ENCODE data around the gene SYAP1.
A peak's percentile ranks its signal among the peaks of the same experiment; 100 is the strongest.

Gene SYAP1, protein sequence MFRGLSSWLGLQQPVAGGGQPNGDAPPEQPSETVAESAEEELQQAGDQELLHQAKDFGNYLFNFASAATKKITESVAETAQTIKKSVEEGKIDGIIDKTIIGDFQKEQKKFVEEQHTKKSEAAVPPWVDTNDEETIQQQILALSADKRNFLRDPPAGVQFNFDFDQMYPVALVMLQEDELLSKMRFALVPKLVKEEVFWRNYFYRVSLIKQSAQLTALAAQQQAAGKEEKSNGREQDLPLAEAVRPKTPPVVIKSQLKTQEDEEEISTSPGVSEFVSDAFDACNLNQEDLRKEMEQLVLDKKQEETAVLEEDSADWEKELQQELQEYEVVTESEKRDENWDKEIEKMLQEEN

DNA sequence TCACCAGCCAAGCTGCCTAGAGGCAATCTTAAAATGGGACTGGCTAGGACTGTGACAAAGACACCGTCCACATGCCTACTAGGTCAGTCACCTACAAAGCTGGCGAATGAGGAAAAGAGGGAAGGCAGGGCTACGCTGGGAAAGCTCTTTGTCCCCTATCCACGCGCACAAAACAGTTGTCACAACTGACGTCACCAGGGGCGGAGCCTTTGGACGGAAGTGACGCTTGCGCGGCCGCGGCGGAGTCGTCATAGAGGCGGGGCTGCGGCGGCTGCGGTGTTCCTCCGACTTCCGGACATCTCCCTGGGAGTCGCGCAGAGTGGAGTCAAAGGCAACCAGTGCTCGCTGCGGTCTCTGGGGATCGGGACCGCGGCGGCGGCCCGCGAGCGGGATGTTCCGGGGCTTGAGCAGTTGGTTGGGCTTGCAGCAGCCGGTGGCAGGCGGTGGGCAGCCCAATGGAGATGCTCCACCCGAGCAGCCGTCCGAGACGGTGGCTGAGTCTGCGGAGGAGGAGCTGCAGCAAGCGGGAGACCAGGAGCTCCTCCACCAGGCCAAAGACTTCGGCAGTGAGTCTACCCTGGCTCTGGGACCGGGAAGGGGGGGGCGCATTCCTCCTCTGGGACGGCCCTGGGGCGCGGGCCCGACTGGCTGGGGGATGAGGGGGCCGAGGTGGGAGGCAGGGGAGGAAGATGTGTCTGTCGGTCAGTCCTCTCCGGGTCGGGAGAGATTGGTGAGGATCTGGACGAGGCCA is at the start of gene SYAP1:
Gene SYAP1 (plus strand): TSS at position 279 of the 751 bp plus-strand sequence. CDS start 113 bp downstream, at position 392.
- TF ChIP-seq, protein P1, sequence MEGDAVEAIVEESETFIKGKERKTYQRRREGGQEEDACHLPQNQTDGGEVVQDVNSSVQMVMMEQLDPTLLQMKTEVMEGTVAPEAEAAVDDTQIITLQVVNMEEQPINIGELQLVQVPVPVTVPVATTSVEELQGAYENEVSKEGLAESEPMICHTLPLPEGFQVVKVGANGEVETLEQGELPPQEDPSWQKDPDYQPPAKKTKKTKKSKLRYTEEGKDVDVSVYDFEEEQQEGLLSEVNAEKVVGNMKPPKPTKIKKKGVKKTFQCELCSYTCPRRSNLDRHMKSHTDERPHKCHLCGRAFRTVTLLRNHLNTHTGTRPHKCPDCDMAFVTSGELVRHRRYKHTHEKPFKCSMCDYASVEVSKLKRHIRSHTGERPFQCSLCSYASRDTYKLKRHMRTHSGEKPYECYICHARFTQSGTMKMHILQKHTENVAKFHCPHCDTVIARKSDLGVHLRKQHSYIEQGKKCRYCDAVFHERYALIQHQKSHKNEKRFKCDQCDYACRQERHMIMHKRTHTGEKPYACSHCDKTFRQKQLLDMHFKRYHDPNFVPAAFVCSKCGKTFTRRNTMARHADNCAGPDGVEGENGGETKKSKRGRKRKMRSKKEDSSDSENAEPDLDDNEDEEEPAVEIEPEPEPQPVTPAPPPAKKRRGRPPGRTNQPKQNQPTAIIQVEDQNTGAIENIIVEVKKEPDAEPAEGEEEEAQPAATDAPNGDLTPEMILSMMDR (IDR thresholded peaks at IDR 0.05; ENCODE audit: insufficient read depth, low read length, poor library complexity, severe bottlenecking): no peak
- no peak for TF ChIP-seq EZH2phosphoT487 (conservative IDR thresholded peaks at IDR 0.05; ENCODE audit: low read length)
- Histone ChIP-seq H3K4me2 (ENCODE audit: low read depth, low read length, poor library complexity, severe bottlenecking) (peak within 1 kb of the TSS; percentile 98), H3K79me2 (ENCODE audit: insufficient read depth, low read length) (peaks cover 48% of the 10 kb centered on the region), H3K9me3 (ENCODE audit: insufficient read depth, low read length) (no peaks in the 10 kb centered on the region), H3K9ac (ENCODE audit: low read length) (peak within 1 kb of the TSS; percentile 91), H4K20me1 (ENCODE audit: low read depth, low read length) (no peaks in the 10 kb centered on the region), H3K36me3 (ENCODE audit: low read length) (no peaks in the 10 kb centered on the region), H3K27me3 (ENCODE audit: low read length) (no peaks in the 10 kb centered on the region), H3K4me3 (ENCODE audit: insufficient read depth, low read length, poor library complexity, severe bottlenecking) (peak within 1 kb of the TSS; percentile 91), H3F3A (ENCODE audit: insufficient read depth) (no peaks in the 10 kb centered on the region), H2AFZ (ENCODE audit: low read depth, low read length, severe bottlenecking) (peak within 1 kb of the TSS; percentile 61), H3K9me2 (replicated peaks; ENCODE audit: insufficient read depth, low read length) (no peaks in the 10 kb centered on the region), H3K27ac (ENCODE audit: low read depth, low read length) (peak within 1 kb of the TSS; percentile 44)

DNA sequence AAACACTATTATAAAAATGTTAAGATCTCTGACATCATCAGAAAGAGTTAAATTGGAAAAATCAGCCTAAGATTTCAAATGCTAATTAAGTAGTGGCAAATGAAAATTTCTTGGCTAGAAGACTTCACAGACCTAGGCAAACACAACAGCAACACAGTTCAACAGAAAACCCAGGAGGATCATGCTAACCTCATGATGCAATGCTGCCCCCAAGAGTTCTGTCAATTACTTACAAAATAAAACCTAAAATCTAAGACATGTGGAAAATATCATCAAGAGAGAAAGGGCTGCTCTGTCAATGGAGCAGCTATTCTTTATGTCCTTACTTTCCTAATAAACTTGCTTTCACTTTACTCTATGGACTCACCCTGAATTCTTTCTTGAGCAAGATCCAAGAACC is 48.4 kb upstream of the SYAP1 start:
- Histone ChIP-seq H3K36me3 (ENCODE audit: low read length) (no peaks in the 10 kb centered on the region), H3K9me2 (replicated peaks; ENCODE audit: insufficient read depth, low read length) (no peaks in the 10 kb centered on the region), H2AFZ (ENCODE audit: low read depth, low read length, severe bottlenecking) (no peak overlapping the region), H3K4me3 (ENCODE audit: insufficient read depth, low read length, poor library complexity, severe bottlenecking) (no peak overlapping the region), H3K4me2 (ENCODE audit: low read depth, low read length, poor library complexity, severe bottlenecking) (no peak overlapping the region), H3K27ac (ENCODE audit: low read depth, low read length) (no peak overlapping the region), H4K20me1 (ENCODE audit: low read depth, low read length) (no peaks in the 10 kb centered on the region), H3F3A (ENCODE audit: insufficient read depth) (no peaks in the 10 kb centered on the region), H3K27me3 (ENCODE audit: low read length) (no peaks in the 10 kb centered on the region), H3K9ac (ENCODE audit: low read length) (no peak overlapping the region), H3K79me2 (ENCODE audit: insufficient read depth, low read length) (no peaks in the 10 kb centered on the region), H3K9me3 (ENCODE audit: insufficient read depth, low read length) (no peaks in the 10 kb centered on the region)
- TF ChIP-seq, protein P1 (IDR thresholded peaks at IDR 0.05; ENCODE audit: insufficient read depth, low read length, poor library complexity, severe bottlenecking): no peak
- TF ChIP-seq EZH2phosphoT487 (conservative IDR thresholded peaks at IDR 0.05; ENCODE audit: low read length): no peak

DNA sequence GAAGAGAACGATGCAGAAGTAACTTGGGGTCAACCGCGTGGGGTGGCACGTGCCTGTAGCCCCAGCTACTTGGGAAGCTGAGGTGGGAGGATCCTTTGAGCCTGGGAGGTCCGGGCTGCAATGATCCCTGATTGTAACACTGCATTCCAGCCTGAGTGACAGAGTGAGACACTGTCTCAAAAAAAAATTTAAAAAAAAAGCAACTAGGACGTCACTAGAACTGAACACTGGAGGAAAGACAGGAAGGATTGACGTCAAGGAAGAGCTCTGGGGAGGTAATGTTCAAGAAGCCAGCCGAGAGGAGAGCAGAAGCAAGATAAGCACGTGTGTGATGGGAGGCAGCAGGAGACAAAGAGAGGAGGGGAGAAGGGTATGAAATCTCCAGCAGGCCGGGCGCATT is 40.7 kb upstream of the SYAP1 start:
- no peaks in the 10 kb centered on the region for H3K79me2 ChIP-seq (ENCODE audit: insufficient read depth, low read length)
- H2AFZ ChIP-seq (ENCODE audit: low read depth, low read length, severe bottlenecking): no peak overlapping the region
- no peak overlapping the region for H3K9ac ChIP-seq (ENCODE audit: low read length)
- H3K9me3 ChIP-seq (ENCODE audit: insufficient read depth, low read length): no peaks in the 10 kb centered on the region
- H3K4me2 ChIP-seq (ENCODE audit: low read depth, low read length, poor library complexity, severe bottlenecking): no peak overlapping the region
- no peaks in the 10 kb centered on the region for H3F3A ChIP-seq (ENCODE audit: insufficient read depth)
- H3K36me3 ChIP-seq (ENCODE audit: low read length): 0 out of 2 replicates have a peak, but pooled peaks cover 3% of the 10 kb centered on the region
- H3K4me3 ChIP-seq (ENCODE audit: insufficient read depth, low read length, poor library complexity, severe bottlenecking): no peak overlapping the region
- TF ChIP-seq, protein P1 (IDR thresholded peaks at IDR 0.05; ENCODE audit: insufficient read depth, low read length, poor library complexity, severe bottlenecking): no peak
- no peak for TF ChIP-seq EZH2phosphoT487 (conservative IDR thresholded peaks at IDR 0.05; ENCODE audit: low read length)
- H3K27me3 ChIP-seq (ENCODE audit: low read length): no peaks in the 10 kb centered on the region
- H3K9me2 ChIP-seq (replicated peaks; ENCODE audit: insufficient read depth, low read length): no peaks in the 10 kb centered on the region
- H4K20me1 ChIP-seq (ENCODE audit: low read depth, low read length): no peaks in the 10 kb centered on the region
- no peak overlapping the region for H3K27ac ChIP-seq (ENCODE audit: low read depth, low read length)

Measured in SU-DHL-6 (cell line).